Body of pancreas (tissue), 4 donors: Measurements from ENCODE around the gene LRRTM3. TPM values are rescaled to one million over a fixed set of nuclear protein-coding genes. Genes with fewer than 3 reads are reported as not detected.

Experiments used
- ATAC-seq: fragments of 150-250 bp; one replicate; pipeline ENCODE4 v1.9.1; 2016
- DNase-seq, 4 donors: peaks; one replicate each; pipeline ENCODE4 v3.0.0-alpha.2; 2019
- H3K27ac ChIP-seq, 4 donors: fragments of 200-600 bp; sonication (generic); 1 replicate in 3 of 4; 2 replicates in 1 of 4; pipeline versions ENCODE4 v1.5.1 to v1.6.1; 2016 to 2019; ENCODE audit warnings: mild to moderate bottlenecking in 1 of 4, mixed read lengths in 1 of 4, moderate library complexity in 1 of 4
- H3K27me3 ChIP-seq, 2 donors: fragments of 200-600 bp; sonication (generic); one replicate each; pipeline ENCODE4 v1.6.0; 2016; ENCODE audit warnings: mild to moderate bottlenecking in 1 of 2
- H3K36me3 ChIP-seq, 2 donors: fragments of 200-600 bp; sonication (generic); replicated peaks in 1 of 2; 2 replicates each; pipeline ENCODE4 v1.5.1; 2016; ENCODE audit warnings: low read depth in 2 of 2; ENCODE audit not compliant: insufficient read depth in 1 of 2
- H3K4me1 ChIP-seq: fragments of 200-600 bp; sonication (generic); one replicate; pipeline ENCODE4 v1.6.0; 2016
- H3K4me3 ChIP-seq, 2 donors: fragments of 200-600 bp; sonication (generic); 1 replicate in 1 of 2; 2 replicates in 1 of 2; pipeline ENCODE4 v1.5.1; 2016 to 2019
- H3K9me3 ChIP-seq, 3 donors: fragments of 200-600 bp; sonication (generic); 1 replicate in 2 of 3; 2 replicates in 1 of 3; pipeline ENCODE4 v1.5.1; 2016
- CTCF ChIP-seq, 7 experiments: fragments of 450-650 bp in 4 of 7; fragments of 200-600 bp in 3 of 7; sonication (generic) in 3 of 7; IDR thresholded peaks; one replicate each; pipeline ENCODE4 v1.5.1; 2016 to 2019; ENCODE audit warnings: antibody characterized with exemption in 7 of 7
- POLR2A ChIP-seq, 3 donors: fragments of 450-650 bp; IDR thresholded peaks; one replicate each; pipeline ENCODE4 v1.6.1; 2016; ENCODE audit warnings: antibody characterized with exemption in 3 of 3, mild to moderate bottlenecking in 2 of 3
- WGBS, 2 donors: methylation state at CpG; one replicate each; pipeline ENCODE4 v1.1.5; 2017; 5-methylcytosine and 5-hydroxymethylcytosine counted together
- intact Hi-C: fragments of 100-400 bp; cut with DNase I; formaldehyde crosslinking; loops from one replicate; pipeline ENCODE4 v1.15.1; 2023
- total RNA-seq, 2 donors: library from RNA; depleted of rRNA; stranded (reverse); fragments of >200 nt; gene quantifications; one replicate each; pipeline ENCODE4 v1.1.0, GENCODE V29; 2016

The LRRTM3 gene
- total RNA-seq, 2 donors from 2014 or later = 1.3 TPM

- intact Hi-C loops = no loop called here
- 43 to 57% methylated on average over 5 of the region's 5 CpGs for WGBS, 2 donors
- ATAC-seq (no peak), DNase-seq (no peak)
- H3K4me1 ChIP-seq = peaks cover 9% of the 10 kb centered on the region
- no peak overlapping the region for H3K4me3 ChIP-seq
- peaks cover 4 to 10% of the 10 kb centered on the region in 2 donors for H3K27me3 ChIP-seq
- no peak overlapping the region for H3K27ac ChIP-seq
- H3K9me3 ChIP-seq = no peaks in the 10 kb centered on the region
- no peak for TF ChIP-seq CTCF (IDR thresholded peaks at IDR 0.05)
- no peak for TF ChIP-seq POLR2A (IDR thresholded peaks at IDR 0.05)
- H3K36me3 ChIP-seq = no peaks in the 10 kb centered on the region
These were observed 1.0 kb downstream of the LRRTM3 start for GRCh38 chr10:66926841-66927240.

- TF ChIP-seq CTCF (IDR thresholded peaks at IDR 0.05) (no peak), POLR2A (IDR thresholded peaks at IDR 0.05) (no peak)
- intact Hi-C loops = no loop called here
- Histone ChIP-seq H3K4me3 (no peak overlapping the region), H3K27me3 (peaks cover 4 to 10% of the 10 kb centered on the region in 2 donors), H3K4me1 (peaks cover 9% of the 10 kb centered on the region), H3K9me3 (no peaks in the 10 kb centered on the region), H3K27ac (no peak overlapping the region), H3K36me3 (no peaks in the 10 kb centered on the region)
- whole genome bisulfite sequencing, 2 donors = 51 to 73% methylated on average over 11 of the region's 11 CpGs
- no peak for DNase-seq
- no peak for ATAC-seq
These were observed 1.6 kb downstream of the LRRTM3 start for GRCh38 chr10:66927251-66927935.

- H3K9me3 ChIP-seq = no peaks in the 10 kb centered on the region
- no peak for TF ChIP-seq POLR2A (IDR thresholded peaks at IDR 0.05)
- no peak for TF ChIP-seq CTCF (IDR thresholded peaks at IDR 0.05)
- no peak overlapping the region for H3K27ac ChIP-seq
- peaks cover 9% of the 10 kb centered on the region for H3K4me1 ChIP-seq
- ATAC-seq (no peak), DNase-seq (peak in 1 of 4 donors; percentile 11)
- peaks cover 4 to 10% of the 10 kb centered on the region in 2 donors for H3K27me3 ChIP-seq
- no peak overlapping the region for H3K4me3 ChIP-seq
- H3K36me3 ChIP-seq = no peaks in the 10 kb centered on the region
- intact Hi-C loops = no loop called here
- WGBS, 2 donors = 4% methylated on average over 25 to 30 of the region's 30 CpGs
These were observed 2.3 kb downstream of the LRRTM3 start for GRCh38 chr10:66927971-66928770.

- 26 to 42% methylated on average over 3 of the region's 3 CpGs for WGBS, 2 donors
- H3K36me3 ChIP-seq = no peaks in the 10 kb centered on the region
- no peak for DNase-seq
These were observed 2.9 kb downstream of the LRRTM3 start for GRCh38 chr10:66928776-66929175.

More at GRCh38 chr10:66928776-66929175, 2.9 kb downstream of the LRRTM3 start:
- Histone ChIP-seq H3K9me3 (no peaks in the 10 kb centered on the region), H3K4me3 (no peak overlapping the region), H3K4me1 (peaks cover 9% of the 10 kb centered on the region), H3K27ac (no peak overlapping the region), H3K27me3 (peaks cover 4 to 10% of the 10 kb centered on the region in 2 donors)
- ATAC-seq = no peak
- intact Hi-C loops = no loop called here
- TF ChIP-seq CTCF (IDR thresholded peaks at IDR 0.05) = no peak
- no peak for TF ChIP-seq POLR2A (IDR thresholded peaks at IDR 0.05)
